GM10266 (cell line): ENCODE data around the gene YKT6.
A peak's percentile ranks its signal among the peaks of the same experiment; 100 is the strongest.
"Not testable (repeated sequence)": the region's sequence is repeated elsewhere in the genome, so short reads cannot be mapped to it uniquely, and the experiment has no call there.

ENCODE experiments used
- DNase-seq: peaks from one replicate; pipeline ENCODE4 v3.0.0; 2012; ENCODE audit errors: extremely low spot score
- TF ChIP-seq, protein P1 (sequence below): IDR thresholded peaks from 2 replicates; pipeline ENCODE4 v1.5.1; 2012; ENCODE audit warnings: mild to moderate bottlenecking, low read depth; ENCODE audit not compliant: control insufficient read depth, insufficient read depth; ENCODE audit errors: missing control alignments

Gene YKT6

DNA sequence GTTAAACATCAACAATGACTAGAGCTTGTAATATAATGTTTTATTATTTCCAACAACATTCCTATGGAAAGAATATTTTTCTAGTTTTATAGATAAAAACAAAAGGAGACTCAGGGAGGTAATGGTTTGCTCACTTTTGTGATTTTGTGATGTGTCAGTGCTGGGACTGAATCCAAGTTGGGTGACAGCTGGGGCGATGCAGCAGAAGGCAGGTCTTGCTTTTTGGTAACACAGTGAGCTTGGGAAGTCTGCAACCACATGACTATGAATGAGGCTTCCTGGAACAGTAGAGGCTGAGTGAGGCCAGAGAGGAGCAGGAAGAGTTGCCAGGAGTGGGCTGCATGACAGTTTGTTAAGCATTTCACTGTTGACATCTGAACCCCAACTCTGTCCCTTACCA, 4.9 kb upstream of the YKT6 start:
- TF ChIP-seq, protein P1, sequence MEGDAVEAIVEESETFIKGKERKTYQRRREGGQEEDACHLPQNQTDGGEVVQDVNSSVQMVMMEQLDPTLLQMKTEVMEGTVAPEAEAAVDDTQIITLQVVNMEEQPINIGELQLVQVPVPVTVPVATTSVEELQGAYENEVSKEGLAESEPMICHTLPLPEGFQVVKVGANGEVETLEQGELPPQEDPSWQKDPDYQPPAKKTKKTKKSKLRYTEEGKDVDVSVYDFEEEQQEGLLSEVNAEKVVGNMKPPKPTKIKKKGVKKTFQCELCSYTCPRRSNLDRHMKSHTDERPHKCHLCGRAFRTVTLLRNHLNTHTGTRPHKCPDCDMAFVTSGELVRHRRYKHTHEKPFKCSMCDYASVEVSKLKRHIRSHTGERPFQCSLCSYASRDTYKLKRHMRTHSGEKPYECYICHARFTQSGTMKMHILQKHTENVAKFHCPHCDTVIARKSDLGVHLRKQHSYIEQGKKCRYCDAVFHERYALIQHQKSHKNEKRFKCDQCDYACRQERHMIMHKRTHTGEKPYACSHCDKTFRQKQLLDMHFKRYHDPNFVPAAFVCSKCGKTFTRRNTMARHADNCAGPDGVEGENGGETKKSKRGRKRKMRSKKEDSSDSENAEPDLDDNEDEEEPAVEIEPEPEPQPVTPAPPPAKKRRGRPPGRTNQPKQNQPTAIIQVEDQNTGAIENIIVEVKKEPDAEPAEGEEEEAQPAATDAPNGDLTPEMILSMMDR = no peak
- no peak for DNase-seq

DNA sequence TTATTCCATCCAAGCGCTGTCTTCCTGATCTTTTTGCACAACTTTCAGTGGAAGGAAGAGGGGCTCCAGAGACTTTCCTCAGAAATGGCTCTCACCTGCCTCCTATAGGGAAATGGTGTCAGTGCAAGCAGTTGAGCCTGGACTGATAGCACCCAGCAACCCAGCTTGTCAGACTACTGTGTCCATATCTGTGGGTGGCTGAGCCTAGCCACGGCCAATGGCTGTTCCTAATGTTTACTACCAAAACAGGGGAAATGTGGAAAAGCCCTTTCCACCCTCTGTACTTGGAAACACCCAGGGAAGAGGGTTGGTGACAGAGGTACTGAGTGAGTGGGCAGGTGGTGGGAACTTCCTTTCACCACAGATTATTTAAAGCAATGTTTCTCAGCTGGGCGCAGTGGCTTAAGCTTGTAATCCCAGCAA, 4.3 kb upstream of the YKT6 start:
- DNase-seq = peak; percentile 69
- TF ChIP-seq, protein P1 = peak; percentile 72

DNA sequence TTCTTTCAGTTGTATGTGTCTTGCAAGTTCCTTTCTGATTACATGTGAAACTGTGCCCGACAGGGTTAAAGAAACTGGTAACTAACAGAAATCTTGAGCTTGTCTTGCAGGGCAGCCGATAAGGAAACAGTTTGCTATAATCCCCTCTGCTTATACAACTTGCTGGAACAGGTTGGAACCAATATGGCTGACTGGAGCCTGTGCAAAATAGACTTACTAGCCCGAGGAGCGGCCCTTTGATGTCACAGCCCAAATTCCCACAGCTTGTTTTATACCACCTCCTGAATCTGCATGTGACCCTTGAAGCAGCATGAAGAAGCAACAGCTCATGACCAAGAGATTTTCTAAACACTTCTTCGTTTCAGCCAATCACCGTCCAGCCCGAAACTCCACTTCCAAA, 3.3 kb upstream of the YKT6 start:
- no peak for DNase-seq
- TF ChIP-seq, protein P1 = no peak

DNA sequence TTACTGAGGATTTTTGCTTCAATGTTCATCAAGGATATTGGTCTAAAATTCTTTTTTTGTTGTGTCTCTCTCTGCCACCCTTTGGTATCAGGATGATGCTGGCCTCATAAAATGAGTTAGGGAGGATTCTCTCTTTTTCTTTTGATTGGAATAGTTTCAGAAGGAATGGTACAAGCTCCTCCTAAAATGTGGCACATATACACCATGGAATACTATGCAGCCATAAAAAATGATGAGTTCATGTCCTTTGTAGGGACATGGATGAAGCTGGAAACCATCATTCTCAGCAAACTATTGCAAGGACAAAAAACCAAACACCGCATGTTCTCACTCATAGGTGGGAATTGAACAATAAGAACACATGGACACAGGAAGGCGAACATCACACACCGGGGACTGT, 615 bp upstream of the YKT6 start:
- not testable (repeated sequence) for DNase-seq

DNA sequence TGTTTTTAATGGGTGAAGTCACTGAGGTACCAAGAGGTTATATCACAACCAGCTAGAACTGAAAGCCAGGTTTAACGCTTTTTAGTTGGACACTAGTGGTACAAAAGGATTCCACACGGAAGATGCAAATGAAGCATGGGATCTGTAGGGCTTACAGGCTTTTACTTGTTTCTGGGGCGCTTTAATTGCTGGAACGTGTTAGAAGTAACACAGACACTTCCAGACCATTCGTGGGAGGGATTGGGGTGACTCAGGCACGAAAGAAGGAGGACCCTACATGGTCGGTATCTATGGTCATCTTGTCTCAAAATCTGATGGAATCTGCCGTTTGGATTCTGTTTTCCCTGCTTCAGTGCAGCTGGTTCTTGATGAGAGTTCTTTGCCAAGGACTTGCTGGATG, 1.0 kb downstream of the YKT6 start:
- no peak for DNase-seq
- TF ChIP-seq, protein P1 = no peak

DNA sequence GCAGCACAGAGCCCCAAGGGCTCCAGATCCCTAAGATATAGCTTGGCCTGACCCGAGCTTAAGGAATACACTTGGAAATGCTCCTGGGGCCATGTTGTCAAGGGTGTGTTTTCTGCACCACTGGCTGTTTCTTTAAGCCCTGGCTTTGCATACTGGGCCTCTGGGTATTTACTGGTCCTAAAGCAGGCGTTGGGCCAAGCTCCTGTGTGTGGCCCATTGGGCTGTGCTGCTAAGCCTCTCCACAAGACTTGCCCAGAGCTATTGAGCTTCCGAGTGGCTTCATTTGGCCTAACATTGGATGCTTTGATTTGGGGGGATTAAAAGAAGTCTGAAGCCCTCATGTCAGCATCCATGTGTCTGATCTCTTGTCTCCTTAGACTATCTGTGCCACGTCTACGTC, 5.2 kb downstream of the YKT6 start:
- TF ChIP-seq, protein P1 = no peak
- DNase-seq = no peak

DNA sequence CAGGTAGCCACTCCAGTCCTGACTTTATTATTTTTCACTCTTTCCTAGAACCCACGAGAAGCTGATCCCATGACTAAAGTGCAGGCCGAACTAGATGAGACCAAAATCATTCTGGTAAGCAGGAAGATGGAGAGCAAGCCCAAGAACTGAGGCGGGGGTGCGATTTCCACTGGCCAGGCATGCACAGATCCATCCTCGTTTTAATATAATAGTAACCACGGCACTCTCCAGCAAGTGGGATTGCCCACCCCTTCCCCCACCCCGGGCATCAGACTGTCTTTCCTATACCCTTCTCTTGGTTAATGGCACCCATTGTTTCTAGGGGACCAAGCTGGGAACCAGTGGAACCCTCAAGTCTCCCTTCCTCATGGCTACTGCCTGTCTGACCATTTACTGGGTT, 7.3 kb downstream of the YKT6 start:
- TF ChIP-seq, protein P1 = no peak

DNA sequence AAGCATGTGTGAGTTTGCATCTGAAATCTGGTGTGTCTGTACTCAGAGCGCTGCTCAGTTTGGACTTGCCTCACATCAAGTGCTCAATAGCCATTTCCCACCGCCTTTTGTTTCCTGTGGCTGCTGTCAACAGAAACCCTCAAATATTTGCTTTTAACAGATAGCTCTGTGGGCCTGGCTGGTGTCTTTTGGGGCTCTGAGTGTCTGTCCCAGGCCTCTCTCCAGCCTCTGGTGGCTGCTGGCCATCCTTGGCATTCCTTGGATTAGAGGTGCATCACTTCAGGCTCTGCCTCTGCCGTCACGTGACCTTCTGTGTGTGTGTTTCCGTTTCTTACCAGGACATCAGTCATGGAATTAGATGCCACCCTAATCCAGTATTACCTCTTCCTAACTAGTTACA, 9.3 kb downstream of the YKT6 start:
- TF ChIP-seq, protein P1 = no peak
- no peak for DNase-seq

More for the DNA sequence above, 7.3 kb downstream of the YKT6 start:
- DNase-seq = no peak
